ENCODE data around the gene S100A12.
"Not testable (repeated sequence)": the region's sequence is repeated elsewhere in the genome, so short reads cannot be mapped to it uniquely, and the experiment has no call there.

S100A12 gene

GRCh38 chr1:153349363-153350320, 25.8 kb downstream of the S100A12 start:
- DNase-seq (ENCODE audit: low read depth in 2 of 2): no peak
- H3K4me3 ChIP-seq (replicated peaks in 1 of 2; ENCODE audit: low read depth in 2 of 2, low read length in 2 of 2): no peak overlapping the region
- TF ChIP-seq, protein P1, sequence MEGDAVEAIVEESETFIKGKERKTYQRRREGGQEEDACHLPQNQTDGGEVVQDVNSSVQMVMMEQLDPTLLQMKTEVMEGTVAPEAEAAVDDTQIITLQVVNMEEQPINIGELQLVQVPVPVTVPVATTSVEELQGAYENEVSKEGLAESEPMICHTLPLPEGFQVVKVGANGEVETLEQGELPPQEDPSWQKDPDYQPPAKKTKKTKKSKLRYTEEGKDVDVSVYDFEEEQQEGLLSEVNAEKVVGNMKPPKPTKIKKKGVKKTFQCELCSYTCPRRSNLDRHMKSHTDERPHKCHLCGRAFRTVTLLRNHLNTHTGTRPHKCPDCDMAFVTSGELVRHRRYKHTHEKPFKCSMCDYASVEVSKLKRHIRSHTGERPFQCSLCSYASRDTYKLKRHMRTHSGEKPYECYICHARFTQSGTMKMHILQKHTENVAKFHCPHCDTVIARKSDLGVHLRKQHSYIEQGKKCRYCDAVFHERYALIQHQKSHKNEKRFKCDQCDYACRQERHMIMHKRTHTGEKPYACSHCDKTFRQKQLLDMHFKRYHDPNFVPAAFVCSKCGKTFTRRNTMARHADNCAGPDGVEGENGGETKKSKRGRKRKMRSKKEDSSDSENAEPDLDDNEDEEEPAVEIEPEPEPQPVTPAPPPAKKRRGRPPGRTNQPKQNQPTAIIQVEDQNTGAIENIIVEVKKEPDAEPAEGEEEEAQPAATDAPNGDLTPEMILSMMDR (IDR thresholded peaks at IDR 0.05; ENCODE audit: low read depth, low read length): no peak

DNA sequence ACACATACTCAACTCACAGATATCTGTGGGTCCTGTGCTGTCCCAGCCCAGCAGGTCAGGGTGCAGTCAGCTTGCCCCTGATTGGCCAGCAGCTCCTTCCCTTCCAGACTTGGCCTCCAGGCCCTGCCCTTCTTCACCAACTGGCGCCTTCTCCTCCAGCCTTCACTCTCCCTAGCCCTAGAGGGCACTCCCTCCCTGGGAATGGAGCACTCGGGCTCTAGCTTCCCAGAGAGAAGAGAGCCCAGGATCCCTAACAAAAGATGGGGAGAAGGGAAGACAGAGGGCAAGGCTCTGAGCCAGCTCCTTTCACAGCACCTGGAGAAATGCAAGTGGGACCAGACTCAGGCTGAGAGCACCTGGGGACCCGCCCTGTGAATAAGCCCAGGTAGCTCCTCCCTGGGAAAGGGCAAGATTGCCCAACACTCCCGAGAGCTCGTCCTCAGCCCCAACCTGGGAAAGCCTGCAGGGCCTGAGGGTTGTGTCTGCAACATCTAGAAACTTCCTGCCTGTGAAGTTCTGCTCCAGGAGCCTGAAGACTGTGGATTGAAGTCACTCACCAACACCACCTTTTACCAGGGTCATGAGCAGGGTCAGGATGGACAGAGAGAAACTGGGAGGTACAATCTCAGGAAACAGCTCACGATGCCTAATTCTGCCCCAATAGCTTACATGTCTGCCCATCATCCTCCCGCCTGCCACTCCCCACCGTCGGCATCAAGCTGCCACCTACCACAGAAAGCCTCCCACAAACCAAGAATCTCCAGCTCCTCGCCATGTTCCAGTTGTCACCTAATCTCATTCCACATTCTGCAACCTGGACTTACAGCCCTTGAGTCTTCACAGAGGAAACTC, 26.7 kb downstream of the S100A12 start, which contains the start of gene PGLYRP4:
TSS of gene PGLYRP4 (minus strand) at position 331 of the 852 bp plus-strand sequence. CDS start 909 bp downstream, outside the sequence.
- no peak within 1 kb of the TSS for H3K4me3 ChIP-seq (replicated peaks in 1 of 2; ENCODE audit: low read depth in 2 of 2, low read length in 2 of 2)
- TF ChIP-seq, protein P1 (IDR thresholded peaks at IDR 0.05; ENCODE audit: low read depth, low read length): no peak
- no peak for DNase-seq (ENCODE audit: low read depth in 2 of 2)

DNA sequence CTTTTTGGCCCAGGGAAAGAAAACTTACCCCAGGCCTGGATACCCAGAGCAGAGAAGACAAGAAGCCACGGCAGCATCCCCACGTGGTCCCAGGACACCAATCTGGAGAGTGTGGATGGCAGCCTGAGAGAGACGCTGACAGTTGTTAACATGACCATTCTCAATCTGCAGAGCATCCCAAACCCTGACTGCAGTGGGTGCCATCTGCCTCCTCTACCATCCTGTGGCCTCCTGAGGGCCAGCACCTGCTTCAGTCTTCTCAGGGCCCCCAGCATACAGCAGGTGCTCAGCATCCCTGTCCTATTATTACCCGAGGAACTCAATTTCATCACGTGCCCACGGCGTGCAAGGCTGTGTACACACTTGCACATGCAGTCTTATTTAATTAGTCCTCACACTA, 27.6 kb downstream of the S100A12 start:
- H3K4me3 ChIP-seq (replicated peaks in 1 of 2; ENCODE audit: low read depth in 2 of 2, low read length in 2 of 2): no peak overlapping the region
- TF ChIP-seq, protein P1 (IDR thresholded peaks at IDR 0.05; ENCODE audit: low read depth, low read length): no peak
- no peak for DNase-seq (ENCODE audit: low read depth in 2 of 2)

DNA sequence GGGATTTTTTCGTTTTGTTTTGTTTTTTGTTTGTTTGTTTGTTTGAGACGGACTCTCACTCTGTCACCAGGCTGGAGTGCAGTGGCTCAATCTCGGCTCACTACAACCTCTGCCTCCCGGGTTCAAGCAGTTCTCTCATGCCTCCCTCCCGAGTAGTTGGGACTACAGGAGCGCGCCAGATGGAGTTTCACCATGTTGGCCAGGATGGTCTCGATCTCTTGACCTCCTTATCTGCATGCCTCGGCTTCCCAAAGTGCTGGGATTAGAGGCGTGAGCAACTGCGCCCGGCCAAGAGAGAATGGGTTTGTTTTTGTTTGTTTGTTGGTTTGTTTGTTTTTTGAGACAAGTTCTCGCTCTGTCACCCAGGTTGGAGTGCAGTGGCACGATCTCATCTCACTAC, 28.4 kb downstream of the S100A12 start:
- H3K4me3 ChIP-seq (replicated peaks in 1 of 2; ENCODE audit: low read depth in 2 of 2, low read length in 2 of 2): not testable (repeated sequence)

GRCh38 chr1:153346077-153346723, 29.2 kb downstream of the S100A12 start:
- DNase-seq (ENCODE audit: low read depth in 2 of 2): no peak
- no peak overlapping the region for H3K4me3 ChIP-seq (replicated peaks in 1 of 2; ENCODE audit: low read depth in 2 of 2, low read length in 2 of 2)
- TF ChIP-seq, protein P1 (IDR thresholded peaks at IDR 0.05; ENCODE audit: low read depth, low read length): no peak

More for the DNA sequence above, 28.4 kb downstream of the S100A12 start:
- not testable (repeated sequence) for DNase-seq (ENCODE audit: low read depth in 2 of 2)

DNA sequence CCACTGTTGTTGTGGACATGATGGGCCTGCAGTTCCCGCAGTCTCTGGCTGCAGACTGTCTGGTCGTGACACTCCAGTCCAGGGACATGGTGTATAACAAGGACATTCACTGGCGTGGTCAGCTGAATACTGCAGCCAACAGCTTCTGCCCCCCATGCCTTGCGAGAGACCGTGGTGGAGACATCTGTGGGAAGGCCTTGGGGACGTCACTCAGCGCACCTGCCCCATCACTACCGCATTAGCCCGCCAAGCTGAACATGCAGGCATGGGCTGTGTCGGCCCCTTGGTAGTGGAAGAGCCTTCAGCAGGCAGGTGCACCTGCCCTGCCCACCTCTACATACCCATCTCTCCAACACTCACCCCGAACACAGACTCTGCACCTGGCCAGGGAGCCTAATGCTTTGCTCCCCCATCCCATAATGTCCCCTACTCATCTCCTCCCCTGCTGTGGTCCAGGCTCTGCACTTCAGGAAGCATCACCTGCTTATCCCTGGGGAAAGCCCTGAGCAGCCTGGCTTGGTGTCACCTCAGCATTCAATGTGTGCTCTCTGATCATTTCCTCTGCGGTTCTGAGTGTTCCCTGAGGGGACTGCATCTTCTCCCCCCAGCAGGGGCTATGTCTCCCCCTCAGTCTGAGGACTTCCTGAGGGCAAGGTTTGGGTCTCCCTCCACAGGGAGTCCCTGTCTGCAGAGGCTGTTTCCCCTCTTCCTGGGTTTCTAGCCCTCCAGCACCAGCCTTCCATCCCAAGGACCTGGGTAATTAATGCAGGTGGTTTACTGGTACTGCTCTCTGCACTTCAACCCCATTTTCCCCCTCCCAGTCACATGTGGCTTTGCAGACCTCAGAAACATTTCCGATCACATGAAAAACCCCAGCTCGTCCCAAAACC, 30.0 kb downstream of the S100A12 start:
- no peak overlapping the region for H3K4me3 ChIP-seq (replicated peaks in 1 of 2; ENCODE audit: low read depth in 2 of 2, low read length in 2 of 2)
- TF ChIP-seq, protein P1 (IDR thresholded peaks at IDR 0.05; ENCODE audit: low read depth, low read length): no peak
- DNase-seq (ENCODE audit: low read depth in 2 of 2): no peak

Measured in cardiac fibroblast (primary cell).